Lower leg skin (tissue), 3 donors: Measurements from ENCODE around the gene BEND7.

Experiments used
- POLR2A ChIP-seq, 2 donors: fragments of 450-650 bp; IDR thresholded peaks; one replicate each; pipeline ENCODE4 v1.6.1; 2016 to 2017; ENCODE audit warnings: antibody characterized with exemption in 2 of 2, mild to moderate bottlenecking in 1 of 2, moderate library complexity in 1 of 2
- TF ChIP-seq, protein P1 (sequence below), 3 donors: fragments of 450-650 bp; IDR thresholded peaks; one replicate each; pipeline ENCODE4 v1.5.1; 2016; ENCODE audit warnings: antibody characterized with exemption in 3 of 3, mild to moderate bottlenecking in 3 of 3, moderate library complexity in 2 of 3

DNA sequence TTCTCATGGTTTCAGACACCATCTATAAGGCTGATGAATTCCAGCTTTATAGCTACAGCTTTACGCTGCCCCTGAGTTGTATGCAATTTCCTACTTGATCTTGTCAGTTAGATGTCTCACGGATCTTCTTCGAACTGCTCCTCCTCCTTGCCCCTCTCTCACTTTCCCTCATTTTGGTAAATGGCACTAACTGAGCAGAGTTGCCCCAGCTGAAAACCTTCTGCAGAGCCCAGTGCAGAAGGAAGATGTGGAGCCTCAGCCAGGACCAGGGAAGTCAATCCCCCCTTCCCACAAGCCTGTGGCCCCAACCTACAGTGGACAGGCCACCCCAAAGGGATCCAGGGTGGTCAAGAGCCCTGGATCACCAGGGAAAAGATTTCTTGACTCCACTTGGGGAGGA is 131.8 kb downstream of the BEND7 start:
- TF ChIP-seq, protein P1, sequence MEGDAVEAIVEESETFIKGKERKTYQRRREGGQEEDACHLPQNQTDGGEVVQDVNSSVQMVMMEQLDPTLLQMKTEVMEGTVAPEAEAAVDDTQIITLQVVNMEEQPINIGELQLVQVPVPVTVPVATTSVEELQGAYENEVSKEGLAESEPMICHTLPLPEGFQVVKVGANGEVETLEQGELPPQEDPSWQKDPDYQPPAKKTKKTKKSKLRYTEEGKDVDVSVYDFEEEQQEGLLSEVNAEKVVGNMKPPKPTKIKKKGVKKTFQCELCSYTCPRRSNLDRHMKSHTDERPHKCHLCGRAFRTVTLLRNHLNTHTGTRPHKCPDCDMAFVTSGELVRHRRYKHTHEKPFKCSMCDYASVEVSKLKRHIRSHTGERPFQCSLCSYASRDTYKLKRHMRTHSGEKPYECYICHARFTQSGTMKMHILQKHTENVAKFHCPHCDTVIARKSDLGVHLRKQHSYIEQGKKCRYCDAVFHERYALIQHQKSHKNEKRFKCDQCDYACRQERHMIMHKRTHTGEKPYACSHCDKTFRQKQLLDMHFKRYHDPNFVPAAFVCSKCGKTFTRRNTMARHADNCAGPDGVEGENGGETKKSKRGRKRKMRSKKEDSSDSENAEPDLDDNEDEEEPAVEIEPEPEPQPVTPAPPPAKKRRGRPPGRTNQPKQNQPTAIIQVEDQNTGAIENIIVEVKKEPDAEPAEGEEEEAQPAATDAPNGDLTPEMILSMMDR (IDR thresholded peaks at IDR 0.05), result no peak
- TF ChIP-seq POLR2A (IDR thresholded peaks at IDR 0.05), result no peak
